ENCODE results near the gene NKAP. TPM values are rescaled to one million over a fixed set of nuclear protein-coding genes. Genes with fewer than 3 reads are reported as not detected.

Gene NKAP
- total and polyA plus RNA-seq, 2 experiments from 2014 or later = 4.8 to 10.4 TPM

- TF ChIP-seq ZNF462 (CRISPR knock-in tag; IDR thresholded peaks at IDR 0.05) (no peak), NANOG (IDR thresholded peaks at IDR 0.05; ENCODE audit: borderline replicate concordance) (no peak), CREB1 (CRISPR knock-in tag; IDR thresholded peaks at IDR 0.05; ENCODE audit: low read depth) (no peak), ETS1 (IDR thresholded peaks at IDR 0.05) (no peak), CTCF (conservative IDR thresholded peaks at IDR 0.05; ENCODE audit: low read depth in 2 of 2) (no peak), JUNB (IDR thresholded peaks at IDR 0.05; ENCODE audit: unreplicated experiment) (no peak), EZH2phosphoT487 (IDR thresholded peaks at IDR 0.05; ENCODE audit: unreplicated experiment) (no peak), EZH2 (IDR thresholded peaks at IDR 0.05; ENCODE audit: low read depth, unreplicated experiment) (no peak), STAT1 (IDR thresholded peaks at IDR 0.05; ENCODE audit: unreplicated experiment) (no peak)
These were observed 41.1 kb upstream of the NKAP start (continued) for GRCh38 chrX:119984652-119985051.

Measured in GM23338 (cell line).